ES-I3 (cell line): ENCODE measurements around the gene SOBP.

ENCODE experiments used
- H3K36me3 ChIP-seq: 2 replicates; pipeline ENCODE4 v1.6.1; 2013; ENCODE audit warnings: mild to moderate bottlenecking, low read length, control low read depth, moderate library complexity; ENCODE audit not compliant: insufficient read depth
- H3K4me1 ChIP-seq: 2 replicates; pipeline ENCODE4 v1.6.1; 2013; ENCODE audit warnings: mild to moderate bottlenecking, control low read depth, low read length; ENCODE audit not compliant: insufficient read depth
- H3K9ac ChIP-seq: 2 replicates; pipeline ENCODE4 v1.6.1; 2013; ENCODE audit warnings: low read depth, mild to moderate bottlenecking, low read length, moderate library complexity
- H3K9me3 ChIP-seq: 2 replicates; pipeline ENCODE4 v1.6.1; 2013; ENCODE audit warnings: mild to moderate bottlenecking, low read length, moderate library complexity; ENCODE audit not compliant: control insufficient read depth, insufficient read depth

SOBP gene

GRCh38 chr6:107524626-107525025 is 34.7 kb downstream of the SOBP start:
- no peaks in the 10 kb centered on the region for H3K9me3 ChIP-seq
- H3K36me3 ChIP-seq: no peaks in the 10 kb centered on the region
- H3K4me1 ChIP-seq: no peaks in the 10 kb centered on the region
- no peak overlapping the region for H3K9ac ChIP-seq

GRCh38 chr6:107531868-107532267 is 42.0 kb downstream of the SOBP start:
- no peaks in the 10 kb centered on the region for H3K9me3 ChIP-seq
- H3K9ac ChIP-seq: no peak overlapping the region
- H3K36me3 ChIP-seq: no peaks in the 10 kb centered on the region
- H3K4me1 ChIP-seq: peaks cover 28% of the 10 kb centered on the region; the same call in 1 of the 2 replicates

- Histone ChIP-seq H3K36me3 (no peaks in the 10 kb centered on the region), H3K9ac (no peak overlapping the region), H3K4me1 (peaks cover 28% of the 10 kb centered on the region; the same call in 1 of the 2 replicates), H3K9me3 (no peaks in the 10 kb centered on the region)
Measured at GRCh38 chr6:107532706-107533105, 42.8 kb downstream of the SOBP start.

- Histone ChIP-seq H3K9ac (no peak overlapping the region), H3K4me1 (peaks cover 28% of the 10 kb centered on the region; the same call in 1 of the 2 replicates), H3K9me3 (no peaks in the 10 kb centered on the region), H3K36me3 (no peaks in the 10 kb centered on the region)
Measured at GRCh38 chr6:107533415-107534059, 43.6 kb downstream of the SOBP start.

GRCh38 chr6:107534571-107535141 is 44.7 kb downstream of the SOBP start:
- H3K36me3 ChIP-seq: no peaks in the 10 kb centered on the region
- no peaks in the 10 kb centered on the region for H3K9me3 ChIP-seq
- no peak overlapping the region for H3K9ac ChIP-seq
- peaks cover 33% of the 10 kb centered on the region for H3K4me1 ChIP-seq

GRCh38 chr6:107535626-107536025 is 45.7 kb downstream of the SOBP start:
- no peaks in the 10 kb centered on the region for H3K36me3 ChIP-seq
- peaks cover 35% of the 10 kb centered on the region for H3K4me1 ChIP-seq
- H3K9me3 ChIP-seq: no peaks in the 10 kb centered on the region
- H3K9ac ChIP-seq: no peak overlapping the region

- Histone ChIP-seq H3K4me1 (peaks cover 35% of the 10 kb centered on the region), H3K9me3 (no peaks in the 10 kb centered on the region), H3K9ac (no peak overlapping the region), H3K36me3 (no peaks in the 10 kb centered on the region)
Measured at GRCh38 chr6:107536180-107536961, 46.5 kb downstream of the SOBP start.

GRCh38 chr6:107537559-107537958 is 47.6 kb downstream of the SOBP start:
- no peaks in the 10 kb centered on the region for H3K9me3 ChIP-seq
- H3K4me1 ChIP-seq: peaks cover 35% of the 10 kb centered on the region
- no peak overlapping the region for H3K9ac ChIP-seq
- H3K36me3 ChIP-seq: no peaks in the 10 kb centered on the region

GRCh38 chr6:107538856-107539387 is 49.0 kb downstream of the SOBP start:
- H3K4me1 ChIP-seq: peaks cover 30% of the 10 kb centered on the region
- H3K9me3 ChIP-seq: no peaks in the 10 kb centered on the region
- H3K36me3 ChIP-seq: no peaks in the 10 kb centered on the region
- no peak overlapping the region for H3K9ac ChIP-seq

- Histone ChIP-seq H3K4me1 (peaks cover 25% of the 10 kb centered on the region), H3K36me3 (no peaks in the 10 kb centered on the region), H3K9me3 (no peaks in the 10 kb centered on the region), H3K9ac (no peak overlapping the region)
Measured at GRCh38 chr6:107539409-107539808, 49.5 kb downstream of the SOBP start.

GRCh38 chr6:107539849-107540464 is 50.0 kb downstream of the SOBP start:
- Histone ChIP-seq H3K9me3 (no peaks in the 10 kb centered on the region), H3K9ac (no peak overlapping the region), H3K36me3 (no peaks in the 10 kb centered on the region), H3K4me1 (peaks cover 20% of the 10 kb centered on the region)

GRCh38 chr6:107540465-107540857 is 50.5 kb downstream of the SOBP start:
- Histone ChIP-seq H3K36me3 (no peaks in the 10 kb centered on the region), H3K9ac (no peak overlapping the region), H3K4me1 (peaks cover 16% of the 10 kb centered on the region), H3K9me3 (no peaks in the 10 kb centered on the region)

- H3K36me3 ChIP-seq: no peaks in the 10 kb centered on the region
- H3K9ac ChIP-seq: no peak overlapping the region
- H3K4me1 ChIP-seq: peaks cover 6% of the 10 kb centered on the region
- H3K9me3 ChIP-seq: no peaks in the 10 kb centered on the region
Measured at GRCh38 chr6:107542192-107542668, 52.3 kb downstream of the SOBP start.

GRCh38 chr6:107543088-107543487 is 53.2 kb downstream of the SOBP start:
- no peak overlapping the region for H3K9ac ChIP-seq

More at GRCh38 chr6:107543088-107543487, 53.2 kb downstream of the SOBP start:
- peaks cover 6% of the 10 kb centered on the region for H3K4me1 ChIP-seq
- H3K36me3 ChIP-seq: no peaks in the 10 kb centered on the region
- no peaks in the 10 kb centered on the region for H3K9me3 ChIP-seq
